ENCODE results near the gene ZNF581.

DNA sequence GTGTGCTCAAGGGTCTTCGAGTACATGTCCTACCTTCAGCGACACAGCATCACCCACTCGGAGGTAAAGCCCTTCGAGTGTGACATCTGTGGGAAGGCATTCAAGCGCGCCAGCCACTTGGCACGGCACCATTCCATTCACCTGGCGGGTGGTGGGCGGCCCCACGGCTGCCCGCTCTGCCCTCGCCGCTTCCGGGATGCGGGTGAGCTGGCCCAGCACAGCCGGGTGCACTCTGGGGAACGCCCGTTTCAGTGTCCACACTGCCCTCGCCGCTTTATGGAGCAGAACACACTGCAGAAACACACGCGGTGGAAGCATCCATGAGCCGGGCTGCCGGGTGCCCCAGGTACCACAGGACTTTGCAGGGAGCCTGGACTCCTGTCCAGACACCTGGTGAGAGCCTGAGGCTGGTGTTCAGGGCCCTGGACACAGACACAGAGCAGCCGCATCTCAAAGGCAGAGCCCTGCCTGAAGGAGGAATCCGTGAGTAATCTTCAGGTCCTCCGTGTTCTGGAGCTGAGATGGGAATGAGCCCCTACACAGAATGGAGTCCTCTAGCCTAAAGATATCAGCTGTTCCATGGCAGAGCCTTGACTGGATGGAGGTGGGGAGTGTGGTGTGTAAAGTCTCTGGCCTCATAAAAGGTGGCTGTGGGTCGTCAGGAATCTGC is 1.5 kb downstream of the ZNF581 start:
- TF ChIP-seq CTCF (IDR thresholded peaks at IDR 0.05; ENCODE audit: low read depth, low read length): no peak
- no peak for TF ChIP-seq EZH2phosphoT487 (IDR thresholded peaks at IDR 0.05; ENCODE audit: low read depth)

Data from OCI-LY3 (cell line).